ENCODE measurements around the gene HSD17B7.
"Not testable (repeated sequence)": the region's sequence is repeated elsewhere in the genome, so short reads cannot be mapped to it uniquely, and the experiment has no call there.

Gene HSD17B7

DNA sequence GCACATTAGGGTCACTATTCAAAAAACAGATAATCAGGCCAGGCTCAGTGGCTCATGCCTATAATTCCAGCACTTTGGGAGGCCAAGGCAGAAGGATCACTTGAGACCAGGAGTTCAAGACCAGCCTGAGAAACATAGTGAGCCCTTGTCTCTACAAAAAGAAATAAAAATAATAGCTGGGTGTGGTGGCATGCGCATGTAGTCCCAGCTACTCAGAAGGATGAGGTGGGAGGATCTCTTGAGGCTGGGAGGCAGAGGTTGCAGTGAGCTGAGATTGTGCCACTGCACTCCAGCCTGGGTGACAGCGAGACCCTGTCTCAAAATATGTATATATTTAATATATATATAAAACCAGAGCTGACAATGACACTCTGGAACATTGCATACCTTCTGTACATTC, 21.9 kb downstream of the HSD17B7 start:
- DNase-seq, result not testable (repeated sequence)

DNA sequence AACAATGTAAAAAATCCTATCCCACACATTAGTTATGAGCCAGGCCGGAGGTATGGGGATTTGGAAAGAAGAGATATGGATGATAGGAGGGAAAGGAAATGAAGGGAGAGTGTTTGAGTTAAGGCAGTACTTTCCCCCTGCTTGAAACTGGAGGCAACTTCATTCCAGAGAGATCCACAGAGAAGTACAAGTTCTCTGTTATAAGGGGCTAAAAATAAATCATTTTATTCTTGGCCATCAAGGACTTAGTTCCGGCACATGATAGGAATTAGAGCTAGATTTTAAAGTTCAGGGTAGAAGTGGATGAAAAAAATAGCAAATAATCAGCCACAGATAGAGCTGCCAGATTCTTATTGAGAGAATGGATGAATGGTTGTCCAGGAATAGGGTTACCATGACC, 27.6 kb downstream of the HSD17B7 start:
- not testable (repeated sequence) for DNase-seq

DNA sequence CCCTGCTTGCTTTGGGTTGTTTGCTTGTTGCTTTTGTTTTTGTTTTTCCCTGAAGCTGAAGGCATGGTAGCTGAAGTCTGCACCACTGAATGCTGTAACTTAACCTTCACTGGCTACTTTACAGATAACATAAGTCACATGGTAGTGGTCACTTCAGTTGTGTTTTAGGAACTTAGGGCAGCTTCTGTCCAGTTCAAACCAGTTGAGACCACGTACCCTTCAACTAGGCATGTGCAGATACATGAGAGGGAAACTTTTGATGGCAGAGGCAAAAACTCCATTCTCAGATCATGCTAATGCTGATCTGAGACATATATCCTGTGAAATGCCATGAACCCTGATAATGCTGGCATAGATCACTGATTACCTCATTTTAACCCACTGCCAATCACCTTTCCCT, 28.2 kb downstream of the HSD17B7 start:
- DNase-seq, result not testable (repeated sequence)

DNA sequence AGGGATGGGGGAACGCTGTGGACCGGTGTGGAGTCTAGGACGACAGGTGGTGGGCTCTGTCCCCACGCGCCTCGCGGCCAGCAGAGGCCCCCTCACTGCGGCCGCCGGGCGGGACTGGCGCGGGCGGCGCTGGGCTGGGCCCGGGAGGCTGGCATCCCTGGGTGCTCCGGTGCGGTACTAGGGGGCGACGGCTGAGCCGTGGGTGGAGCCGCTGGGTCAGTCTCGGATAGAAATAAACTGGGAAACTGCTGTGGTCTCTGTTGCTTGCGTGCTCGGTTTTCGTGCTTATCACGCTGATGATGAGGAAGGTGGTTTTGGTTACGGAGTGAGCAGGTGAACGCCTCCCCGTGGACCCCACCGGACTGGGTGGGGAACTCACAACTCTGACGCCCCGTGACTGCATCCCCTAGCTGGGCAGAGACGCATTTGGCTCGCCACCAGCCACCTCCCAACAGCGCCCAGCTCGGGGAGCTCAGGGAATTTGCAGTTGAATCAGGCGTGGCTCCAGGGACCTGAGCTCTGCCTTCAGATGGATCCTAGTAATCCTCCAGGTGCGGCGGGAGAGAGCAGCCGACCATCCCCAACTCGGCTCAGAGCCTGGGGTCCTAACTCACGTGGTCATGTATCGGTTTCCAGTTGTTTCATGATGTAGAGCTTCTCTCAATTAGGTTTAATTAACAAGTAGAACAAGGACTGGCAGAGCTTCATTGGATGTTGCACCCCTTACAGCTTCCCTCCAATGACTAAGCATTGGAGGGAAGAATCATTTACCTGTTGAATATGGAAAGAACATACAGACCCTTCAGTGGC, 32.1 kb downstream of the HSD17B7 start:
- DNase-seq, result no peak

DNA sequence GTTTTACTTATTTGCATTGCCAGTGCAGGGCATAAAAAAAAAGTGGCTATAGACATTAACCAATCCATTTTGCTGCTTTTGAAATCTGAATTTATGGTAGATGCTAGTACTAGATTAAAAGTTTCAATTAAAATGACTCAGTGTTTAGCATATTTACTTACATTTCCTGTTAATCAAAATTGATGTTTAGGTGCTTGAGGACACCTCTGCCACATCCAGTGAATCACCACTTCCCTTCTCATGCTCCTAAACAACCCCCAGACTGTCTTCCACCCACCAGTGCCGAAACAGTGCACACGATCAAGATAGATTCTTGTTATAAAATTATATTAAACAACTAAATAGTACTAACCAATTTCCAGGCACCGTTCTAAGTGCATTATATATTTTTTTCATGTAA, 32.7 kb downstream of the HSD17B7 start:
- DNase-seq, result no peak

DNA sequence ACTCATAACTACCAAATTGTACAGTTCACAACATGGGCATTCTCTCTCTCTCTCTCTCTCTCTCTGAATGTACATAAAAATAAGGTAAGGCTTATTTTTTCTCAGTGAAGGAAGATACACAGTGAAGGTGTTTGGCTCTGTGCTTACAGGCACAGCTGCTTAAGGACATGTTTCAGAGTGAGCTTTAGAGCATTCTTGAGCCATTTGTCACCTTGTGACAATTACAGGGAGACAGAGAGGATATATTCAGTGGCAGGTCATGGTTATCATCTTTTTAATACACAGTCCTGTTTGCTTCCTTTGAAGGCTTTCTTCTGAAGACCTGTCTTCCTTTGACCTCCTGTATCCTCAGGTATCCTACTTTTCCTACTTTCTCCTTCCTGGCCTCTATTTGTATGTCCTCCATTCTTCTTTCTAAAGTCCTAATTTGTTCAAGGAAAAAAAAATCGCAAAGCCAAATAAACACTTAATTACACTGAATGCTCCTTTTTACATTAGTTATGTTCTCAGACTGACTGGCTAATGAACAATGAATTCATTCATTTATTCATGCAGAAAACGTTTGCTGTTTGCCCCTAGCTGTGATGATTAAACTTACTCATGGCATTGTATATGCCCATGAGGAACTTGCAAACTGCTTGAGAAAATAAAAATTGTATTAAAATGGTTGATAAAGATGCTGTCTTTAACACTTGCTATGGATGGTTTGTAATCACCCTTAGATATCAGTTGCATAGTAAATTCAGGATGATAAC, 33.4 kb downstream of the HSD17B7 start:
- no peak for DNase-seq

DNA sequence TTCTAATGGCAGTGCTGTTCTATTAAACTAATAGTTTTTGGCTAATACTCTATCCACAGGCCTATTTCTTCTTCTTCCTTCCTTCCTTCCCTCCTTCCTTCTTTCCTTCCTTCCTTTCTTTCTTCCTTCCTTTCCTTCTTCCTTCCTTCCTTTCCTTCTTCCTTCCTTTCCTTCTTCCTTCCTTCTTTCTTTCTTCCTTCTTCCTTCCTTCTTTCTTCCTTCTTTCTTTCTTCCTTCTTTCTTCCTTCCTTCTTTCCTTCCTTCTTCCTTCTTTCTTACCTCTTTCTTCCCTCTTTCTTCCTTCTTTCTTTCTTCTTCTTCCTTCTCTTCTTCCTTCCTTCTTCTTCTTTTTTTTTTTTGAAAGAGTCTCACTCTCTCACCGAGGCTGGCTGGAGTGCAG, 38.8 kb downstream of the HSD17B7 start:
- DNase-seq, result no peak

DNA sequence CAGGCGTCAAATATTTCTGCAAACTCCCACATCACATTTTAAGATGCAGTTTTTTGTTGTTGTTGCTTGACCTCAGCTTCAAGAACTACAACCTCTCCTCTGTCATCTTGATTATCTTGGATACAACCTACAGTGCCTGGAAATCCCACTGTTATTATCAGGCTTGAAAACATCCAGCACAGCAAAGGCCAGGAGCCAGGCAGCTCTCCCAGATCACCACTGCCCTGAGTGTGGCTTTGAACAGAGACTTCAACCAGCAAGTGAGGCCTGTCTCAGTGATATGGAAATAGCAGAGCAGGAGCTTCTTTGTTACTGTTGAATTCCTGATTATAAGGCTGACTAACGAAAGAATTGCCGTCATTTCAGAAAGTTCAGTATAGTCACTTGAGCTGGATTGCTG, 42.0 kb downstream of the HSD17B7 start:
- DNase-seq, result no peak

DNA sequence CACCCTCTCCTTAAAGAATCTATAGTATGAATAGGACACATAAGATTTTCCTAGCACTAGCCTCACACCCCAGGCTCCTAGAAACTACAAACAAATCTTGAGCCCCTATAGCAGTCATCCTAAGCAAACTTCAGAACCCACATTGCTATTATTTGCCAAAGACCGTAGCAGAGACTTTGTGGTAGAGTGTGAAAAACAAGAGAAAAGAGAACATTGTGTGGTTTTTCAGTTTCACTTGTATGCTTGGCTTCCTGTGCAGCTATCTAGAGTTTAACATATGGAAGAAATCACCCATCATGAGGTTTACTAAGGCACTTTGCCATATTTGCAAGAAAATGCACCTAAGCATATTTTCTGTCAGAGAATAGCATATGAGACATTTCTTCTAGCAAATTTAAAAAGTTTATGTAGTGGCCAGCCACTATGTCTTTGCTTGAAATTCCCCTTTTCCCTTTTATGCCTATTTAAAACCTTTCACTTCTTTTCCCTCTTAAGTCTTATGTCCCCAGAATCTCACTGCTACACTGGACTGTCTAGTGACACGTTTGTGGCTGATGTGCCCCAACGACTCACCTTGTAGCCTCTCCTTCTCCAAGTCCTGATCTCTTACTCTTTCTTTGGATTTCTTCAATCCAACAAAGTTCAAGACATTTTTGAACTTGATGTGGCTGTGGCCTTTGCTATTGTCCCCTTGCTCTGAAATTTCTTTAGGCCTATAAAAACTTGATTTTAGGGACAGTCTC, 44.8 kb downstream of the HSD17B7 start:
- DNase-seq, result no peak

DNA sequence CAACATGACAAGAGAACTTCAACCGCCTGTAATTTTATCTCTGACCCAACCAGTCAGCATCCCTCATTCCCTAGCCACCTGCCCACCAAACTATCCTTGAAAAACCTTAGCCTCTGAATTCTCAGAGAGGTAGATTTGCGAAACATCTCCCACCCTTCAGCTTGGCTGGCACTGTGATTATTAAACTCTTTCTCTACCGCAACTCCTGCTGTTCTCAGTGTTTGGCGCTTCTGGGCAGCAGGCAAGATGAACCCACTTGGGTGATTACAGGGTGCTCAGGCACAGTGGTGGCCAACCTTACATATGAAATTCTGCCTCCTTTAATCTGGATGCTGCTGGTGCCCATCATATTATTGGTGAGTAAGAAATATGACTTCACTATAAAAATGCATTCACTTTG, 48.4 kb downstream of the HSD17B7 start:
- DNase-seq, result no peak

DNA sequence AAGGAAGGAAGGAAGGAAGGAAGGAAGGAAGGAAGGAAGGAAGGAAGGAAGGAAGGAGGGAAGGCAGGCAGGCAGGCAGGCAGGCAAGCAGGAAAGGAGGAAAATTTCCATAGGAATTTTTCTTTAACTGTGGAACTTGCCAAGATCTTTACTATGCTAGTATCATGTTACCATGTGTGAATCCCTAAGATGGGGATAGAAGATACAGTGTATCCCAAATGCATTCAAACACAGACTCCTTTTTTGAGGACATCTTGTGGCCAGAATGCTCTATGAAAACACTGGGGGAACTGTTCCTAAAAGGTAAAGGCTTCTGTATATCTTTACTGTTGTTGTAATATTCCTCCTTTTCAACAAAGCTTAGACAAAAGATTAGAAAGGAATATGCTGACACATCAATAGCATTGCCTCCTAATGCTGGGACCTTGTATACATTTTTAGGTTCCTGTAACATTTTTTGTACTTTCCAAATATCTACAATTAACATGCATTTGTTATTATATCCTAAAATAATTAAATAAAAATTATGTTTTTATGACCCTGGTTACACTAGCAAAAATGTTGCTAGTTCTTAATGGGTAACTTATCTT, 49.8 kb downstream of the HSD17B7 start:
- no peak for DNase-seq

DNA sequence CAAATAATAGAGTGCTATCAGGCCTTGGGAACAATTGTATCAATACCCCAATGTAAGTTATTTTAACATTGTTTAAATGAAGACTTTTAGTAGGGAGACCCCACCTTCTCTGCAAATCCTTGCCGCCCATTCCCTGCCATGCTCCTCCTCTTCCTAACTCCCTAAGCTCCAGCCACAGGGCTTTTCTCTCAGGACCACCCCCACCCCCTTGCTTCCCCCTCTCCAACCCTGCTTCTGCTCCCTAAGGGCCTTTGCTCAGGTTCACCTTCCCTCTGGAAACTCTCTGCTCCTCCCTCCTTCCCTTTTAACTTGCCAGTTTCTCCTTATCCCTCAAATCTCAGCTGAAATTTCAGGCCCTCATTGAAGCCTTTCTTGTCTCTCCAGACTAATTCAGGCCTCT, 53.7 kb downstream of the HSD17B7 start:
- DNase-seq, result no peak

DNA sequence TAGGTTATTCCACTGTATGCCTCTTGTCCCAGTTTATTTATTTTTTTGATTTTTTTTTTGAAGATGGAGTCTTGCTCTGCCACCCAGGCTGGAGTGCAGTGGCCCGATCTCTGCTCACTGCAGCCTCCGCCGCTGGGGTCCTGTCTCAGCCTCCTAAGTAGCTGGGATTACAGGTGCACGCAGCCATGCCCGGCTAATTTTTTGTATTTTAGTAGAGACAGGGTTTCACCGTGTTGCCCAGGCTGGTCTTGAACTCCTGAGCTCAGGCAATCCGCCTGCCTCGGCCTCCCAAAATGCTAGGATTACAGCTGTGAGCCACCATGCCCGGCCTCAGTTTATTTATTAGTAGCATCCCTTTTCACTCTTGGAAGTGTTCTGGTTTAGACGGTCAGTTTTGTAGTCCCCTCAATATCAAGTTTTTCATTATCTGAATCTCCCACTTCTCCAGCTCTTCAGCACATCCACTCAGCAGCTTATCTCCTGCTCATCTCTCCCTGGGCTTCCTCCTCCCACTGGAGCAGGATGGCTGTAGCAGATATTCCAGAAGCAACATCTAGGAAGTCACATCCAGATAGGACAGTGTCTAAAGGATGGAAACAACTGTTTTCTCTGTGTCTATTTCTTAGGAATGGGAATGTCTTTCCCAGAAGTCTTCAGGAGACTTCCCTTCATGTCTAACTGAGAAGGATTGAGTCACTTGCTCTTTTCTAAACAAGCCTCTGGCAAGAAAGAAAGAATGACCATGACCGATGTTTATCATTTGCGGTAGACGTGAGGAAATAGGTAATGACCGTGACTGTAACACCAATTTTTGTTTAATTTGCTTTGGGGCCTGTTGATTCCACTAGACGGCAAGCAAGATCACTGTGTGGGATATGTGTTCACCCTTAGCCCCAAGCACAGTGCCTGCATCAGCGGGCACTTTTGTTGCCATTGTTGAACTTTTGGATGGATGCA, 56.0 kb downstream of the HSD17B7 start:
- DNase-seq, result no peak

DNA sequence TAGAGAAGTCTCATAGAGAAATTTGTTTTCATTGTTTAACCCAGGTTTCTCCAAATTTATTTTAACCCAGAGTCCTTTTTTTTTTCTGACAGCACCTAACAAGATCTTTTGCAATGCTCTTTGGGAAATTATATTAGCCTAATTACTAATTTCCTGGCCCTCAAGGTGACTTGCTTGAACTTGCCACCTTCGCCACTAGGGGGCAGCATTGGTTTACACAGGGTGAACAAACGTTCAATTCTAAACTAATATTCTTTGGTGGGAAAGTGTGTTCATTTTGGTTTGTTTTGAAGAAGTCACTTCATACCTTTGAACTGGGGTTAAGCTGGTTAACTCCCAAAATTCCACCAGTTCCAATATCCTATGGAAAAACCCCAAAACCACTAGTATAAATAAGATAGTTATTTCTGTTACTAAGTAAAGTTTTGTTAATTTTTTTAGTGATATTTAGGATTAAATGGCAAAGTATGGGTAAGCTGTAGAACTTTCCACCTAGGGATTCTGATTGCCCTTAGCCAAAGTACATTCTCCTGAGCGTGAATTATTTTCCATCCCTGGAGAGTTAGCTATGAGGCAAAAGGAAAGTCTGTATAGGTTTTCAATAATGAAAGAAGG, 57.4 kb downstream of the HSD17B7 start:
- DNase-seq, result peak; percentile 83

DNA sequence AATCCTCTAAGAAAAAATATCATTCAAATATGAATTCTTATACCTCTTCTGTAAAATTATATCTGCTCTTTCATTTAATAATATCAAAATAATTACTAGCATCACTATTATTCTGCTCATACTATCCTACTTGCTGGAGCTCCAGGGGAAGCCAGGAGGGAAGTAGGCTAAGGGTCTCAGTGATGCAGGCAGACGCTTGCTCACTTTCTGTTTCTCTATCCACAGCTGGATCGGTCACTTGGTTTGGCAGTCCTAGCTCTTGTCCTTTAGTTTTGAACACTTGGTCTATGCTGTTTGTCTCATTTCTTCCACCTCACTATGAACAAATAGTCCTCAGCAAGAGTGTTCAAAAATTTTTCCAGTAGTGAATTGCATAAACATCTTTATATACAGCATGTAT, 59.2 kb downstream of the HSD17B7 start:
- DNase-seq, result no peak

DNA sequence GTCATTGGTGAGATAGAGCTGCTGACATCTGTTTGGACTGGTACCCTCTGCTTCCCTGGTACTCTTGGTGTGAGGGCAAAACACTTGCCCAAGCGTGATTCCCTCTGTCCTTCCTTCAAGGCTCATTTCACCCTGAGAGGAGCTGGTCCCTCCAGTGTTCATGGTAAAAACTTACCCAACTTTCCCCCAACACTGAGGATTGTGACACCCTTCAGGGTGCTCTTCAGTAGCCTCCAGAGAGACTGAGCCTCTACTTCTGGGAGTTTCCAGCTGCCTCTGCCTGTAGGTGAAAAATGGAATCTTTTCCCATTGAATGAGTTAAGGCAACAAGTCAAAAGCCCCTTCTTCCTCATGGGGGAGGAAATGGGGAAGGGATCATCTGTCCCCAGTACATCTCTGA, 60.8 kb downstream of the HSD17B7 start:
- no peak for DNase-seq

DNA sequence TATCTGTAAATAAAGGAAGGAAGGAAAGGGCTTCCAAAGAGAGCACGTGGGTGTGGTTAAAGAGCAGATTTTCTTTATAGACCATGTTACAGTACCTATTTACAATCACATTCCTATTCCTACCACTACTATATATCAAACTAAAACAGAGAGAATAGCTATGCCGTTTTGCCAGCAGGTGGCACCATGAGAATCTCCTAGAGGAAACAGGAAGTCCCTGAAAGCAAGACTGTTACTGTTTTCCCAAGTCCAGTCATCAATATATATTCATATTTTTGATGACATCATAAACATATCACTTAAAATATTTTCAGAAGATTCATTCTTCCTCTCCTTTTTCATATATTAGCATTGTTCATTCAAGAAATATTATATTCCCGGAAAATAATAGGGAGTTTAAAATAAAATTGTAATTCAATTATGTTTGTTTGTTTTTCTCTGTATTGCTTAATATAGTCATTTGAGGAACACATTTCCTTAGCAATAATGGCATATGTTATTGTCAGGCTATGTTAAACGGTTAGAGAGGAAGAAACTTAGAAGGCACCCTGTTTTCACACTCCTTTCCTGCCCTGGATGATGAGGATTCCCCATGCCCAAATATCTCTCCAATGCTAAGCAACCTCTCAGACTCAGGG, 63.9 kb downstream of the HSD17B7 start:
- DNase-seq, result peak; percentile 40

DNA sequence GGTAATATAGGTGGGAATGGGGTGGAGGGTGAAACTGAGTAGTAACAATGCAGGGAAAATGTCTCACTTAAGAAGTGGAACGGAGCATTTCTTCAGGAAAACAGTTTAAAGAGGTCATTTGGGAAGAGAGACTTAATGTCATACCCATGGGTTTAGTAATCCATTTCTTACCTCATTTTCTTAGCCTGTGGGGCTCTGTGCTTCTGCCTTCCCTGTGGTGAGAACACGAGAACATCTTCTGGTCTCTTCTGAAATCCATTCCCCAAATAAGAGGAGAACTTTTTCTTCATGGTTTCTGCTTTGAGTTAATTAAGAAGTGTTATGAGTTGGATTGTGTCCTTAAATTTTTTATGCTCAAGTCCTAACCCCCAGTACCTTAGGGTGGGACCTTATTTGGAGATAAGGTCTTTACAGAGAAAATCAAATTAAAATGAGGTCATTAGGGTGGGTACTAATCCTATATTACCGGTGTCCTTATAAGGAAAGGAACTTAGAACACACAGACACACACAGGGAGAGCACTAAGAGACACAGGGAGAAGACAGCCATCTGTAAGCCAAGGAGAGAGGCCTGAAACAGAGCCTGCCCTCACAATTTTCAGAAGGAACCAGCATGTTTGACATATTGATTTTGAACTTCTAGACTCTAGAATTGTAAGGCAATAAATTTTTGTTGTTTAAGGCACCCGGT, 65.1 kb downstream of the HSD17B7 start:
- no peak for DNase-seq

DNA sequence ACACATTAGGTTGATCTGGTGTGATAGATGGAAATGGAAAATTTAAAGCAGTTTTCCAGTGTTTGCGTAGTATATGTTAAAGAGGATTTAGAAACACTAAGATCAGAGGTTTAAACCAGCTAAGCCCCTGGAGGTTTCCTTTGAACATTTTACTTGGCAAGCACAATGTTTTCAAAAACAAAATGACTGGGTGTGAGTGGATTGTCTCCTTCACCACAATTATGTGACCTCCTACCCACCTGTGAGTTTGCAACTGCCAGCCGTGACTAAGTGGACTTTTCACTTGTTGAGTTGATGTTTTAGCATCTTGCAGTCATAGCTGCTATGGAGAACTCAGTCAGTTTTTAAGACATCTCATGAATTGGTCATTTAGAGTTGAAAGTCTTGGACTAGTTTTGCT, 65.8 kb downstream of the HSD17B7 start:
- no peak for DNase-seq

DNA sequence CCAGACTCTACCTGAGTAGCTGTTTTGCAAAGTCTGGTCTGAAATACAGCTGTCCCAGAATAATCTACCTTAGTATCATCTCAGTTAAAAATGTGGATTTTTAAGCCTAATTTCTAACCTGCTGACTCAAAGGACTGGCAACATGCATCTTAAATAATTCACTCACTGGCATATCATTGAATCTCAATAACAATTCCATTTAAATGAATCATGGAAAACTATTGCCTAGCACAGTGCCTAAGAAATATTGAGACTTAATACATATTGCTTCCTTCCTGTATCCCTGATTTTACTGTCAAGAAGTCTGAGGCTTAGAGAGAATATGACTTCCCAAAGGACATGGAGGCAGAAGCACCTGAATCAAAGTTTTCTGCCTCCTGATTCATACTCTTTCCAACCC, 67.3 kb downstream of the HSD17B7 start:
- no peak for DNase-seq

DNA sequence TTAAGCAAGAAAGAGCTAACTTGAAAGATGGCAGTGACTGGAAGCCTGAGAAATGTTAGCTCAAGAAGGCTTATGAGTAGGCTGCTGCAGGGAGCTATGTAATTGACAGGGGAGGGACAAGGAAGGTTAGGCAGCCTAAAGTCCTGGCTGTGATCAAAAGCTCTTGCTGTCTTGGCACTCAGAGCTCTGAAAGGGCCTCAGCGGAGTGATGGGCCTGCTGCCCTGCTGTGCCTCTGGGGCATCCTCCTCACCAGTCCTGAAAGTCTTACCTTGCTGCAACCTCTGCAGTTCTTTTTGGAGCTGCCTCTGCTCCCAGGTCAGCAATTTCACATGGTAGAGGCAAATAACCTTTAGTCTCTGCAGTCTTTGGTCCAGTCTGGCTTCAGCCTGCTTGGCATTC, 68.7 kb downstream of the HSD17B7 start:
- no peak for DNase-seq

All from activated CD8-positive, alpha-beta memory T cell treated with anti-CD3 and anti-CD28 coated beads, Interleukin-2, amount 50 U/mL, for 4 hours (primary cell).